NCI-H69 (cell line): ENCODE results near the gene TRAPPC13.

ENCODE experiments used
- DNase-seq: peaks from one replicate; lab custom pipeline; 2025; lab: John Stamatoyannopoulos, UW

Gene TRAPPC13

DNA sequence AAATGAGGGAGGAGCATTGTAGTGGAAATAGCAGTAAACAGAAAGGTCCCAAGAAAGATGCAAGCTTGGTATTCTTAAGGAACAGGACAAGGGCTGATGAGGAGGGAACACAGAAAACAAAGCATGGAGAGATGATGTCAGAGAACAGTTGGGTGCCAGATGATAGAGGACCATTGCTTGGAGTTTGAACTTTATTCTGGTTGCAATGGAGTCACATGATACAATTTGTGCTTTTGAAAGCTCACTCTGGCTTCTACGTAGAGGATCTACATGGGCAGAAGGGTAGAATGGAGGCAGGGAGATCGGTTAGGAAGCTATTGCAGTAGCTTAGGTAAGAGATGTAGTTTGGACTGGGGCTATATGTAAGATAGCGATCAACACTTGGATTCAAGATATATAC is 57.3 kb downstream of the TRAPPC13 start:
- no peak for DNase-seq

DNA sequence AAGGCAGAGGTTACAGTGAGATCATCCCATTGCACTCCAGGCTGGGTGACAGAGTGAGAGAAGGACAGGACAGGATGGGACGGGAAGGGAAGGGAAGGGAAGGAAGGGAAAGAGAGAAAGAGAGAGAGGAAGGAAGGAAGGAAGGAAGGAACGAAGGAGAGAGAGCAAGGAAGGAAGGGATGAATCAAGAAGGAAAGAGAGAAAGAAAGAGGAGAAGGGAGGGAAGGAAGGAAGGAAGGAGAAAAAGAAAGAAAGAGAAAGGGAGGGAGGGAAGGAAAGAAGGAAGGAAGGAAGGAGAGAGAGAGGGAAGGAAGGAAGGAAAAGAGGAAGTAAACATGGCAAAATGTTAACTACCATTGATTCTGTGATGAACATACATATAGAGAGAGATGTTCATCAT is 68.3 kb downstream of the TRAPPC13 start:
- no peak for DNase-seq

DNA sequence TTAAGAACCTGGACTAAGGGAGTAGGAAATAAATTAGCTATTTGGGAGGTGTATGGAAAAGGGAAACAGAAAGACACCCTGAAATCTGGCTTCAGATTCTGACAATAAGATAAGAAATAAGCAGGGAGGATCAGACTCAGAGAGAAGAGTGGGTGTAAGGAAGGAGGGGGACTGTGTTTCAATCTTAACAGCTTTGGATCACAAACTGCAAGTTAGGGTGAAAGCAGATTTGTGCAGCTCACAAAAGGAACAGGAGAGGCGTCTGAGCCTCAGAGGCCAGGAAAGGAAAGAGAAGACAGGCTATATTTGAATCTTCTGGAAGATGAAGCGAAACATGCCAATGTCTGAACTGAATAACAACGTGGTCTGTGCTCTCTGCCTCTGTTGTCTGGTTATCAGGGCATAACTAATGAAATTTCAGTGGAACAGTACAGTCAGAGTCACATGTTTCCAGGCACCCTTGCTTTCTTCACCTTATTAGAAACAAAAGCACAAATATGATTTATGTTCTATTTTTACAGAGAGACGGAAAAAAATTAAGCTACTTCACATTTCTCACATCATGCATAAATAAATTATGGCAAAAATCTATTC is 70.4 kb downstream of the TRAPPC13 start:
- no peak for DNase-seq

DNA sequence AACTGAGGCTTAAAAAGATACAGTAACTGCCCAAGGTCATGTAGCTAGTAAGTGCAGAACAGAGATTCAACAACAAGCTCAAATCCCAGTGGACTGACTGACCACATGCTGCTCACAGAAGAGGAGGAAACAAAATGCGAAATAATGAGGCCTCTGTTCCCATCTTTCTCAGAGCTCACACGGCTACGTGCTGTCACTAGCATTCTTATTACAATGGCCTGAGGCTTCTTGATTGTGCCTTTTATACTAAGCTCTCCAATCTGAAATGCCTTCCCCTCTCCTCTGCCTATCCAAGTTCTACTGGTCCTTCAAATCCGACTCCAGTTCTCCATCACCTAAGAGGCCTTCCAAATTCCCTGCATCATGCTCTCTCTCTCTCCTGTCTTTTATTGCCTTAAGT is 71.1 kb downstream of the TRAPPC13 start:
- DNase-seq, result no peak

DNA sequence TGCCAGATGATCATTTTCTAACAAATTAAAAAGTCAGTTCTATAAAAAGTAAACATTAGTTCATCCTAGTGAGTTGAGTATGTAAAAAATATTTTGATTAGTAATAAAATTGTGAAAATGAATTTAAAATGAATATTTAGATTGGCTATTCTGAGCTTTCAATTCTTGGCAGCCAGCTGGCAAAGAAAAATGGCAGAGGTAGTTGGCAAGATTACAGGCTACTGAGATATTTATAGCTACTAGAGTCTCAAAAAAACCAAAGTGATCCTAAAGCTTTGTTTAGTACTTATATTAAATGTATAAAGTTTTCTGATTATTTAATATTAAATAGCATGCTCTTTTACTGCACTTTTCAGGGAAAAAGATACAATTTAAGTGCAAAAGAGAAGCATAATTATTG is 72.1 kb downstream of the TRAPPC13 start:
- DNase-seq, result no peak

DNA sequence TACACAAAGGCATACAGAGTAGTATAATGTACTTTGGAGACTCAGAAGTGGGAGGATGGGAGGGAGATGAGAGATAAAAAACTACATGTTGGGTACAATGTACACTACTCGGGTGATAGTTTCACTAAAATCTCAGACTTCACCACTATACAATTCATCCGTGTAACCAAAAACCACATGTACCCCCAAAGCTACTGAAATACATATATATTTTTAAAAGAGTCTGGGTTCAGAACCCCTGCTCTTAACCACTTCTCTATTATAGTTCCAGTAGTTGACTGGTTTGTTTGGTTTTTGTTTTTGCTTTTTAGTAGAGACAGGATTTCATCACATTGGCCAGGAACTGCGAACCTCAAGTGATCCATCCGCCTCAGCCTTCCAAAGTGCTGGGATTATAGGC is 74.5 kb downstream of the TRAPPC13 start:
- DNase-seq, result no peak

DNA sequence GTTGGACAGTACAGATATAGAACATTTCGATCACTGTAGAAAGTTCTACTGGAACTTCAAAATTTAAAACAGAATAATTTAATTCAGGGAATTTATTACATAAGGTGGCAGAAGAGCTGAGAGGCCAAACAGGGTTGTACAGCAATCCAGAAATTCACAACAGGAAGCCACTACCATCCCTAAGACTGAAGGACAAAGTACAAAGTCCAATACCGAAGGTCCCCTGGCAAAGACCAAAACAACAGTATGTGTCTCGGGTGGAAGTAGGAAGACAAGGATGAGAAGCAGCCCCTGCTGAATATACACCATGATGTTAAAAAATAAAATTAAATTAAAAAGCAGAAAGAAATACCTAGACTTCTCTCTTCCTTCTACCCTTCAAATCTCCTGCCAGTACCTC is 77.2 kb downstream of the TRAPPC13 start:
- no peak for DNase-seq

DNA sequence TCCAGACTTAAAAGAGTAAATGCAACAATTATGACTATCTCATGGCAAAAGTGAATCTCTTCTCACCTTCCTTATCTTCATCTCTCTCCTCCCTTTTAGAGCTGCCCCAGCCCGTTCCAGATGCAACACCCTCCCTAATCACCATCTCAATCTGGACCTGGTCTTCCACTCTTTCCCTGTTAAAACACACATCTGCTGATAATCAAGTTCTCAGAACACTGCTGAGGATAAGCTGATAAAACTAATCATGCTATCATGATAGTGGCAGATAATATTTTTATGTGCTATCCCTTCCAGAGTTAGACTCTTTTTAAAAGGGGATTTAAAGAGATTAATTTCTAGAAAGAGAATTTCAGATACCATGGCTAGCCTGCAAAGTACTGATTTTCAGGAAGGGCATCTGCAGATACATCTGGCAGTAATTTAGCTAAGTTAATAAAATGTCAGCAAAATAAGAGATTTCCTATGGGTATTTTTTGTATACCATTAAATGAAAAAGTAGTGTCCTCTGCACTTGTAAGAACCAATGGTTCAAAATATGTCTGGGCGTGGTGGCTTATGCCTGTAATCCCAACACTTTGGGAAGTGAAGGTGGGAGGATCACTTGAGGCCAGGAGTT is 79.9 kb downstream of the TRAPPC13 start:
- no peak for DNase-seq

DNA sequence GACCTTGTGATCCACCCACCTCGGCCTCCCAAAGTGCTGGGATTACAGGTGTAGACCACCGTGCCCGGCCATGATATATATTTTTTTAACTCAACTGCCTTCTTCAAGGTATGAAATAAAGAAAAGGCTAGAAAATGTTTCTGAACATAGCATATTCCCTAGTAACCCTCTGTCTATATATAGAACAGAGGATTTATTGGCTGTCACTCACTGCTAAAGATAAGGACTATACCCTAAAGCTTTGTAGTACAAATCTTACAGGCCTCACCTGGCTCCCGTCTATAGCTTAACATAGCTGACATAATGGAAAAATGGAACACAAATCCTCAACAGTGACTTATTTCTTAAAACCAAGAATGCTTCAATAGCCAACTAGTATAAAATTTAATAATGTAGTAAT is 82.8 kb downstream of the TRAPPC13 start:
- DNase-seq, result no peak

DNA sequence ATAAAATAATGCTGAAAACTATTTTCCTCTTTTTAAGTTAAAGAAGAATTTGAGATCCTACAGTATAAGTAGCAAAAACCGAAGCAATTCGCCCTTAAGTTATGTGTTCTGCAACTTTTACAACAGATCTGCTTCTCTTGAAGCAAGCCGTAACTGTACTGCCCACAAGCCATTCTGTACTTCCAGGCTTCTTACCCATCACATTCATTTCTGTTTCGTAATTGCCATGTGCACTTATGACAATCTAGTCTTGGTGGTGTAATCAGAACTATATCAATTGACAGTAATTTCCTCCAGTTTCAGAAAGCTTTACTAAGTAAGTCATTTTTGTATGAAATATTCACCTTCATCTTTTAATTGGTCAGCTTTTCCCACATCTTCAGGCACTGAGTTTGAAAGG is 83.3 kb downstream of the TRAPPC13 start:
- no peak for DNase-seq
